ENCODE results near the gene RAI2.

RAI2 gene

GRCh38 chrX:17826609-17827496 lies 34.2 kb downstream of the RAI2 start:
- Mint-ChIP-seq H3K36me3 (ENCODE audit: low read depth) (no peaks in the 10 kb centered on the region), H3K27ac (no peak overlapping the region), H3K27me3 (ENCODE audit: low read depth, poor library complexity) (peaks cover 5% of the 10 kb centered on the region), H3K9me3 (peaks cover 41% of the 10 kb centered on the region), H3K4me3 (no peak overlapping the region), H3K4me1 (no peaks in the 10 kb centered on the region)
- no peak for DNase-seq
- TF ChIP-seq CTCF (IDR thresholded peaks at IDR 0.05), result no peak

- Mint-ChIP-seq H3K27me3 (ENCODE audit: low read depth, poor library complexity) (peaks cover 6% of the 10 kb centered on the region), H3K4me3 (no peak overlapping the region), H3K27ac (no peak overlapping the region), H3K36me3 (ENCODE audit: low read depth) (no peaks in the 10 kb centered on the region), H3K9me3 (peaks cover 40% of the 10 kb centered on the region), H3K4me1 (no peaks in the 10 kb centered on the region)
- no peak for TF ChIP-seq CTCF (IDR thresholded peaks at IDR 0.05)
- no peak for DNase-seq
Measured at GRCh38 chrX:17824980-17825379, 36.1 kb downstream of the RAI2 start.

- H3K27ac Mint-ChIP-seq, result no peak overlapping the region
- TF ChIP-seq CTCF (IDR thresholded peaks at IDR 0.05), result no peak
- no peak for DNase-seq
- H3K9me3 Mint-ChIP-seq, result peaks cover 37% of the 10 kb centered on the region
- no peaks in the 10 kb centered on the region for H3K36me3 Mint-ChIP-seq (ENCODE audit: low read depth)
- H3K27me3 Mint-ChIP-seq (ENCODE audit: low read depth, poor library complexity), result peaks cover 2% of the 10 kb centered on the region
- no peaks in the 10 kb centered on the region for H3K4me1 Mint-ChIP-seq
- H3K4me3 Mint-ChIP-seq, result no peak overlapping the region
Measured at GRCh38 chrX:17822351-17822750, 38.7 kb downstream of the RAI2 start.

- peaks cover 5% of the 10 kb centered on the region for H3K27me3 Mint-ChIP-seq (ENCODE audit: low read depth, poor library complexity)
- H3K27ac Mint-ChIP-seq, result no peak overlapping the region
- no peak for TF ChIP-seq CTCF (IDR thresholded peaks at IDR 0.05)
- H3K4me3 Mint-ChIP-seq, result no peak overlapping the region
- peaks cover 18% of the 10 kb centered on the region for H3K4me1 Mint-ChIP-seq
- peaks cover 28% of the 10 kb centered on the region for H3K9me3 Mint-ChIP-seq
- no peaks in the 10 kb centered on the region for H3K36me3 Mint-ChIP-seq (ENCODE audit: low read depth)
- DNase-seq, result no peak
Measured at GRCh38 chrX:17820100-17820499, 41.0 kb downstream of the RAI2 start.

GRCh38 chrX:17818726-17819125 lies 42.4 kb downstream of the RAI2 start:
- peaks cover 26% of the 10 kb centered on the region for H3K9me3 Mint-ChIP-seq
- H3K4me1 Mint-ChIP-seq, result peaks cover 24% of the 10 kb centered on the region
- no peak overlapping the region for H3K4me3 Mint-ChIP-seq
- H3K36me3 Mint-ChIP-seq (ENCODE audit: low read depth), result no peaks in the 10 kb centered on the region
- no peak overlapping the region for H3K27ac Mint-ChIP-seq
- TF ChIP-seq CTCF (IDR thresholded peaks at IDR 0.05), result no peak
- peaks cover 8% of the 10 kb centered on the region for H3K27me3 Mint-ChIP-seq (ENCODE audit: low read depth, poor library complexity)
- no peak for DNase-seq

GRCh38 chrX:17817251-17817650 lies 43.8 kb downstream of the RAI2 start:
- Mint-ChIP-seq H3K36me3 (ENCODE audit: low read depth) (no peaks in the 10 kb centered on the region), H3K4me1 (peaks cover 26% of the 10 kb centered on the region), H3K4me3 (no peak overlapping the region), H3K27ac (no peak overlapping the region), H3K27me3 (ENCODE audit: low read depth, poor library complexity) (peaks cover 8% of the 10 kb centered on the region), H3K9me3 (peaks cover 28% of the 10 kb centered on the region)
- TF ChIP-seq CTCF (IDR thresholded peaks at IDR 0.05), result no peak
- no peak for DNase-seq
